ENCODE measurements around the gene DNMBP.

DNMBP gene

GRCh38 chr10:100025576-100025975 is 15.8 kb upstream of the DNMBP start:
- no peak for TF ChIP-seq REST (IDR thresholded peaks at IDR 0.05; ENCODE audit: insufficient replicate concordance, low read depth)
- TF ChIP-seq, protein P1, sequence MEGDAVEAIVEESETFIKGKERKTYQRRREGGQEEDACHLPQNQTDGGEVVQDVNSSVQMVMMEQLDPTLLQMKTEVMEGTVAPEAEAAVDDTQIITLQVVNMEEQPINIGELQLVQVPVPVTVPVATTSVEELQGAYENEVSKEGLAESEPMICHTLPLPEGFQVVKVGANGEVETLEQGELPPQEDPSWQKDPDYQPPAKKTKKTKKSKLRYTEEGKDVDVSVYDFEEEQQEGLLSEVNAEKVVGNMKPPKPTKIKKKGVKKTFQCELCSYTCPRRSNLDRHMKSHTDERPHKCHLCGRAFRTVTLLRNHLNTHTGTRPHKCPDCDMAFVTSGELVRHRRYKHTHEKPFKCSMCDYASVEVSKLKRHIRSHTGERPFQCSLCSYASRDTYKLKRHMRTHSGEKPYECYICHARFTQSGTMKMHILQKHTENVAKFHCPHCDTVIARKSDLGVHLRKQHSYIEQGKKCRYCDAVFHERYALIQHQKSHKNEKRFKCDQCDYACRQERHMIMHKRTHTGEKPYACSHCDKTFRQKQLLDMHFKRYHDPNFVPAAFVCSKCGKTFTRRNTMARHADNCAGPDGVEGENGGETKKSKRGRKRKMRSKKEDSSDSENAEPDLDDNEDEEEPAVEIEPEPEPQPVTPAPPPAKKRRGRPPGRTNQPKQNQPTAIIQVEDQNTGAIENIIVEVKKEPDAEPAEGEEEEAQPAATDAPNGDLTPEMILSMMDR (IDR thresholded peaks at IDR 0.05; ENCODE audit: insufficient read depth, low read length), result no peak
- no peak for TF ChIP-seq SPI1 (IDR thresholded peaks at IDR 0.05; ENCODE audit: borderline replicate concordance, low read depth)
- no peak for TF ChIP-seq POLR2AphosphoS5 (IDR thresholded peaks at IDR 0.05; ENCODE audit: low read depth)
- no peak for TF ChIP-seq GABPA (IDR thresholded peaks at IDR 0.05; ENCODE audit: low read depth)
- no peak for DNase-seq (ENCODE audit: low read depth in 1 of 2, low spot score in 1 of 2)
- Histone ChIP-seq H3K27me3 (ENCODE audit: insufficient read depth, poor library complexity, severe bottlenecking) (no peaks in the 10 kb centered on the region), H3K4me3 (replicated peaks; ENCODE audit: insufficient read depth, low read length) (no peak overlapping the region), H3K27ac (replicated peaks) (no peak overlapping the region)

DNA sequence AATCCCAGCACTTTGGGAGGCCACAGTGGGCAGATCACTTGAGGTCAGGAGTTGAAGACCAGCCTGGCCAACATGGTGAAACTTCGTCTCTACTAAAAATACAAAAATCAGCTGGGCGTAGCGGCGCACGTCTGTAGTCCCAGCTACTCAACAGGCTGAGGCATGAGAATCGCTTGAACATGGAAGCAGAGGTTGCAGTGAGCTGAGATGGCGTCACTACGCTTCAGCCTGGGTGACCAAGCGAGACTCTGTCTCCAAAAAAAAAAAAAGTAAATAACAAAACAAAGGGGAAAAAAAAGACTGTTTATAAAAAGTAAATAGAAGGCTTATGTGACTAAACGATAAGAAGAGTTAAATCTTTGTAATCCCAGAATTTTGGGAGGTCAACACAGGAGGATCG is 15.0 kb upstream of the DNMBP start:
- TF ChIP-seq SPI1 (IDR thresholded peaks at IDR 0.05; ENCODE audit: borderline replicate concordance, low read depth) (no peak), GABPA (IDR thresholded peaks at IDR 0.05; ENCODE audit: low read depth) (no peak), REST (IDR thresholded peaks at IDR 0.05; ENCODE audit: insufficient replicate concordance, low read depth) (no peak), POLR2AphosphoS5 (IDR thresholded peaks at IDR 0.05; ENCODE audit: low read depth) (no peak)
- TF ChIP-seq, protein P1 (IDR thresholded peaks at IDR 0.05; ENCODE audit: insufficient read depth, low read length), result no peak
- no peak overlapping the region for H3K4me3 ChIP-seq (replicated peaks; ENCODE audit: insufficient read depth, low read length)
- no peak overlapping the region for H3K27ac ChIP-seq (replicated peaks)
- H3K27me3 ChIP-seq (ENCODE audit: insufficient read depth, poor library complexity, severe bottlenecking), result no peaks in the 10 kb centered on the region
- DNase-seq (ENCODE audit: low read depth in 1 of 2, low spot score in 1 of 2), result no peak

DNA sequence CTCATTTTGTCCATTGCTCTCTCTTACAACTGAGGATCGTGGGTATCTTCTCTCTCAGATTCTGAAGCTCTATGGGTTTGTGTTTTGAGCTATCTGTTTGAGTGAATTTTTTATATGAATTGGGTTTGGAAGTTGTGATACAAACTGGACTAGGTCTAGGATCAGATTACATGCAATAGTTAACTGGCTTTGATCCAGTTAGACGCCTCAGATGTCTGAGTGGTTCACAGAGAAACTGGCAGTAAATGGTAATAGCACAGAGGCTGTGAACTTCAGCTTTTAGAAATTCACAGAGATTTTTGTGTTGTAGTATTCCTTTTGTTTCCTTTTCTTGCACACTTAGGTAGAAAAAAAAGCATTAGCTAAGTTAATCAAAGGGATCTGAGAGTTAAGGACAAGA is 12.7 kb upstream of the DNMBP start:
- TF ChIP-seq SPI1 (IDR thresholded peaks at IDR 0.05; ENCODE audit: borderline replicate concordance, low read depth) (no peak), GABPA (IDR thresholded peaks at IDR 0.05; ENCODE audit: low read depth) (no peak), REST (IDR thresholded peaks at IDR 0.05; ENCODE audit: insufficient replicate concordance, low read depth) (no peak), POLR2AphosphoS5 (IDR thresholded peaks at IDR 0.05; ENCODE audit: low read depth) (no peak)
- TF ChIP-seq, protein P1 (IDR thresholded peaks at IDR 0.05; ENCODE audit: insufficient read depth, low read length), result no peak
- no peaks in the 10 kb centered on the region for H3K27me3 ChIP-seq (ENCODE audit: insufficient read depth, poor library complexity, severe bottlenecking)
- H3K27ac ChIP-seq (replicated peaks), result no peak overlapping the region
- no peak overlapping the region for H3K4me3 ChIP-seq (replicated peaks; ENCODE audit: insufficient read depth, low read length)
- DNase-seq (ENCODE audit: low read depth in 1 of 2, low spot score in 1 of 2), result no peak

Measured in HL-60 (cell line).